AG10803 (cell line): ENCODE data around the gene TNS3.

Source experiments
- DNase-seq: peaks from one replicate; pipeline ENCODE4 v3.0.0; 2010; ENCODE audit warnings: low read depth
- H3K4me3 ChIP-seq: 2 replicates; pipeline ENCODE4 v1.5.1; 2011; ENCODE audit warnings: mild to moderate bottlenecking, low read length, control low read depth
- CTCF ChIP-seq: conservative IDR thresholded peaks from 2 replicates; pipeline ENCODE4 v1.5.1; 2011; ENCODE audit warnings: mild to moderate bottlenecking, low read length, control low read depth, inconsistent platforms

The TNS3 gene

GRCh38 chr7:47354071-47354470 is 227.8 kb downstream of the TNS3 start:
- no peak for TF ChIP-seq CTCF
- H3K4me3 ChIP-seq, result no peak overlapping the region
- DNase-seq, result no peak

DNA sequence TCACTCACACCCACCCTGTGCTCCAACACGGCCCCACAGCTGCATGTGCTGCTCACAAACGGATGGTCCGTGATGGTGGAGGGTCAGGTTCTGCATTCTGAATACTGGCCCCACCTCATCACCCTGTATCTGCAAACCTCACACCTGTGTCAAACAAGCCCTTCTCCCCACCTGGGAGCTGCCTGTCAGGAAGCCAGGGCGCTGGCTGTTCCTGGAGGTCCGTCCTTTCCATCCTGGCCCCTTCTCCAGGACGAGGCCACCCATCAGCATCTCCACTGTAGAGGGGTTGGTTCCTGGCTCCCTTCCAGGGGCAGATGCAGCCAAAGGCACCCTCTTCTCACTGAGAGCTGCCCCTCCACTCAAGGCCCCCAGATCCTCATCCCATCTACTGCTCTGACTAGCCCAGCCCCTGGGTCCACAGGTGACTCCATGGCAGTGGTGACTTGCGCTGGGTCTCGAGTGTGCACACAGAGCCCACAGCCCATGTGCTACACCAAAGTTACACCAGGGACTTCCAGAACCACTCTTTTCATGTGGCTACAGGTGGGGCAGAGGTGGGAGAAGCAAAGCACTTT is 229.4 kb downstream of the TNS3 start:
- no peak for TF ChIP-seq CTCF
- DNase-seq, result no peak
- H3K4me3 ChIP-seq, result no peak overlapping the region

DNA sequence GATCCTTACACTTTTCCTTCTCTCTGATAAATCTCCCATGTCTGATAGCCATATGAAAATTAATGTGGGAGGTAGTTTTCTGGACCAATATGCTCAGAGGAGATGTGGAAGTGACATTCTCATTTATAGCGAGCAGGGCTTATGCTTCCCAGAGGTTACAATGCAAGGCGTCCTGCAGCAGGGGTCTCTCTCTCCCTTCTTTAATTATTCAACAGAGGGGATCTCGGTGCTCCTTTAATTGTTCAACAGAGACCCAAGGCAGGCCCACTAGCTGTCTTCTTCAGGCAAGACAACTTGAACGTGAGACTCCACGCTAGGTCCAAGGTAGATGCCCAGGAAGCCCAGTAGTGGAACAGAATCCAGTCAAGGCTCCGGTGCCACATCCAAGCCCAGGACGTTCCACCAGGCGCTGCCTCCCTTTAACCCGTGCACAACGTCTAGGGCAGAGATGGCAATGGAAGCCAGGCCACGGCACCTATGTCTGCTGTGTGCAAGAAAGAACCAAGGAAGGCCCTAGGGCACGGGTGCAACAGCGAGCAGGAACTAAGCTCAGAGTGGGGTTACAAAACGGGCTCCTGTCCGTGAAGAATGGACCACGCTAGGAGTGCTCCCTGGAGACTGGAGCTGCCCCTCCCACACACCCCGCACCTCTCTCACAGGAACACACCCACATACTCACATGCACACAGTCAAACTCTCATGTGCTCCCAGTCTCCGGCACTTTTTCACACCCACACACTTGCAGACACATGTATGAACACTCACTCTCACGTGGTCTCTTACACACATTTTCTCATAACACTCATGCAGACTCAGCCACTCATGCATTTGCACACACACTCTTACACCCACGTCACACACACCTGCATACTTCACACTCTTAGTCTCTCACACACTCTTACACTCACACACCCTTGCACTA is 230.4 kb downstream of the TNS3 start:
- no peak for DNase-seq
- no peak overlapping the region for H3K4me3 ChIP-seq
- TF ChIP-seq CTCF, result no peak

DNA sequence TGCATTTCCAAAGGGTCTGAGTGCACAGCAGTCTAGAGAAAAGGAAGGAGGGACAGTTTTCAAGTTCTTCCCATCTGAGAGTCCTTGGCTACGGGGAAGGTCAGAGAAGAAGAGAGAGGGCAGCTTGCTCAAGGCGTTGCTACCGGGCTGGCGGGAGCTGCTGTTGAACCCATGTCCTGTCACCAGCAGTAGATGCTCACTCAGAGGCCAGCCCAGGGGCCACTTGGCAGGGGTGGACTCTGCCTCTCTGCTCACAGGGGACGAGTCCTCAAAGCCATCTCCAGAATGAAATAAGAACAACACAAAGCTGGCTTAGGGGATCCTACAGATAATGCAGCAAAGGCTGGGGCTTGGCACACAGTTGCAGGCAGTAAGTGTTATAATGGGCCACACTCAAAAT is 231.5 kb downstream of the TNS3 start:
- DNase-seq, result no peak
- no peak overlapping the region for H3K4me3 ChIP-seq
- no peak for TF ChIP-seq CTCF

GRCh38 chr7:47349401-47349800 is 232.5 kb downstream of the TNS3 start:
- no peak for TF ChIP-seq CTCF
- DNase-seq, result no peak

GRCh38 chr7:47347816-47348385 is 234.0 kb downstream of the TNS3 start:
- DNase-seq, result no peak
- no peak overlapping the region for H3K4me3 ChIP-seq
- TF ChIP-seq CTCF, result no peak

More at GRCh38 chr7:47349401-47349800, 232.5 kb downstream of the TNS3 start:
- H3K4me3 ChIP-seq, result no peak overlapping the region
